Hepatocyte (in vitro differentiated cells): ENCODE measurements around the gene APOA1.

ENCODE experiments used
- EZH2 ChIP-seq: fragments of 200-600 bp; sonication (generic); IDR thresholded peaks from 2 replicates; pipeline ENCODE4 v1.6.1; 2016; ENCODE audit warnings: antibody characterized with exemption, mild to moderate bottlenecking, borderline replicate concordance
- EZH2phosphoT487 ChIP-seq: fragments of 200-600 bp; sonication (generic); IDR thresholded peaks from one replicate; pipeline ENCODE4 v1.6.1; 2018; ENCODE audit warnings: antibody characterized with exemption, mild to moderate bottlenecking, low read depth, moderate library complexity; ENCODE audit not compliant: unreplicated experiment, severe bottlenecking
- TF ChIP-seq, protein P1 (sequence below): fragments of 200-600 bp; sonication (generic); IDR thresholded peaks from 2 replicates; pipeline ENCODE4 v1.5.1; 2016; ENCODE audit warnings: antibody characterized with exemption, mild to moderate bottlenecking; ENCODE audit not compliant: poor library complexity

DNA sequence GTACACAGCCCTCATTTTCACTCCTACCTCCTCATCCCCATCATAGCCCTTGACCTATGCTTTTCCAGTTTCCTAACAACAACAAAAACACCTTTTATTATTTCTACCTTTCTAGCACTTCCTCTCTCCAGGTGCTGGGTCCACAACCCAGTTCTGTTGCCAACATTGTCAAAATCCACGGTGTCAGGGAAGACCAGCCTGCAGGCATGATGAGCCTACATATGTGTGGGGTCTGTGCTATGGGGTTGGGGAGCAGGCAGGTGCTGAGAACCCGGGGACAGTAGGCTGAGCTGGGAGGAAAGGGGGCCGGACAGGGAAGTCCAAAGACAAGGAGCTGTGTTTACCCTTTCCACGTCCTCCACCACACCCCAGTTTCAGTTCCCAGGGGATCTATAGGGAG, 48.9 kb downstream of the APOA1 start:
- TF ChIP-seq, protein P1, sequence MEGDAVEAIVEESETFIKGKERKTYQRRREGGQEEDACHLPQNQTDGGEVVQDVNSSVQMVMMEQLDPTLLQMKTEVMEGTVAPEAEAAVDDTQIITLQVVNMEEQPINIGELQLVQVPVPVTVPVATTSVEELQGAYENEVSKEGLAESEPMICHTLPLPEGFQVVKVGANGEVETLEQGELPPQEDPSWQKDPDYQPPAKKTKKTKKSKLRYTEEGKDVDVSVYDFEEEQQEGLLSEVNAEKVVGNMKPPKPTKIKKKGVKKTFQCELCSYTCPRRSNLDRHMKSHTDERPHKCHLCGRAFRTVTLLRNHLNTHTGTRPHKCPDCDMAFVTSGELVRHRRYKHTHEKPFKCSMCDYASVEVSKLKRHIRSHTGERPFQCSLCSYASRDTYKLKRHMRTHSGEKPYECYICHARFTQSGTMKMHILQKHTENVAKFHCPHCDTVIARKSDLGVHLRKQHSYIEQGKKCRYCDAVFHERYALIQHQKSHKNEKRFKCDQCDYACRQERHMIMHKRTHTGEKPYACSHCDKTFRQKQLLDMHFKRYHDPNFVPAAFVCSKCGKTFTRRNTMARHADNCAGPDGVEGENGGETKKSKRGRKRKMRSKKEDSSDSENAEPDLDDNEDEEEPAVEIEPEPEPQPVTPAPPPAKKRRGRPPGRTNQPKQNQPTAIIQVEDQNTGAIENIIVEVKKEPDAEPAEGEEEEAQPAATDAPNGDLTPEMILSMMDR = no peak
- TF ChIP-seq EZH2 (no peak), EZH2phosphoT487 (no peak)
